Measurements from ENCODE around the gene TIMM29. TPM values are rescaled to one million over a fixed set of nuclear protein-coding genes. Genes with fewer than 3 reads are reported as not detected.

The TIMM29 gene
- total RNA-seq = 12.4 TPM
- long read RNA-seq, transcript TIMM29-201 (2 exons, 1,425 nt) = major isoform, 23 of 25 reads
- long read RNA-seq, partial matches to known transcripts = 1 of 25 reads
- long read RNA-seq, other reads (novel, unspliced or antisense) = 1 of 25 reads

DNA sequence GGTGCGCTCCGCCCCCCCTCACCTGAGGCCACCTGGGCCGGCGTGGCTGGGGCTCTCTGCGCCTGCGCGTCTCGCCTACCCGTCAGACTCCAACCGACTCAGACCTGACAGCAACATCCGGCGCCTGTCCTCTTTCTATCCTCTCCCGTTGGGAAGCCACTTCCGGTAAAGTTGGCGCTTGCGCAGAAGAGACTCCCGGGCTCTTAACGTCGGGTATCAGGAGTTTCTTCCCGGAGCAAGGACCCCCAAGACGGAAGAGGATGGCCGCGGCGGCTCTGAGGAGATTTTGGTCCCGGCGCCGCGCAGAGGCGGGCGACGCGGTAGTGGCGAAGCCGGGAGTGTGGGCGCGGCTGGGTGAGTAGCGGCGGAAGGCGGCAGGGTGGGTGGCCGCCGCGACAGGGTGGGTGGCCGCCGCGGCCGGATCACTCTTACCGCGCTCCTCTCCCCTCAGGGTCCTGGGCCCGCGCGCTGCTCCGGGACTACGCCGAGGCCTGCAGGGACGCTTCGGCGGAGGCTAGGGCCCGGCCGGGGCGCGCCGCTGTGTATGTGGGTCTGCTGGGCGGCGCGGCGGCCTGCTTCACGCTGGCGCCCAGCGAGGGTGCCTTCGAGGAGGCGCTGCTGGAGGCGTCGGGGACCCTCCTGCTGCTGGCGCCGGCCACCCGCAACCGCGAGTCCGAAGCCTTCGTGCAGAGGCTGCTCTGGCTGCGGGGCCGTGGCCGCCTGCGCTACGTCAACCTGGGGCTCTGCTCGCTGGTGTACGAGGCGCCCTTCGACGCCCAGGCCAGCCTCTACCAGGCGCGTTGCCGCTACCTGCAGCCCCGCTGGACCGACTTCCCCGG is at the start of gene TIMM29, which contains the start of gene YIPF2:
TSS of gene TIMM29 (plus strand) at position 249 of the 839 bp plus-strand sequence. CDS start at position 261, 12 bp downstream.
TSS of gene YIPF2 (minus strand) at position 77 of the 839 bp plus-strand sequence. CDS start 229 bp downstream, outside the sequence.
- Histone ChIP-seq H3K9me3 (replicated peaks) (no peaks in the 10 kb centered on the region), H3K4me3 (peak within 1 kb of the TSS; percentile 100), H3K4me1 (peaks cover 39% of the 10 kb centered on the region), H3K27ac (replicated peaks) (peak within 1 kb of the TSS; percentile 92), H3K36me3 (peaks cover 33% of the 10 kb centered on the region), H3K27me3 (ENCODE audit: low read depth) (no peaks in the 10 kb centered on the region)
- DNase-seq = peak; percentile 95
- TF ChIP-seq, protein P1, sequence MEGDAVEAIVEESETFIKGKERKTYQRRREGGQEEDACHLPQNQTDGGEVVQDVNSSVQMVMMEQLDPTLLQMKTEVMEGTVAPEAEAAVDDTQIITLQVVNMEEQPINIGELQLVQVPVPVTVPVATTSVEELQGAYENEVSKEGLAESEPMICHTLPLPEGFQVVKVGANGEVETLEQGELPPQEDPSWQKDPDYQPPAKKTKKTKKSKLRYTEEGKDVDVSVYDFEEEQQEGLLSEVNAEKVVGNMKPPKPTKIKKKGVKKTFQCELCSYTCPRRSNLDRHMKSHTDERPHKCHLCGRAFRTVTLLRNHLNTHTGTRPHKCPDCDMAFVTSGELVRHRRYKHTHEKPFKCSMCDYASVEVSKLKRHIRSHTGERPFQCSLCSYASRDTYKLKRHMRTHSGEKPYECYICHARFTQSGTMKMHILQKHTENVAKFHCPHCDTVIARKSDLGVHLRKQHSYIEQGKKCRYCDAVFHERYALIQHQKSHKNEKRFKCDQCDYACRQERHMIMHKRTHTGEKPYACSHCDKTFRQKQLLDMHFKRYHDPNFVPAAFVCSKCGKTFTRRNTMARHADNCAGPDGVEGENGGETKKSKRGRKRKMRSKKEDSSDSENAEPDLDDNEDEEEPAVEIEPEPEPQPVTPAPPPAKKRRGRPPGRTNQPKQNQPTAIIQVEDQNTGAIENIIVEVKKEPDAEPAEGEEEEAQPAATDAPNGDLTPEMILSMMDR (IDR thresholded peaks at IDR 0.05; ENCODE audit: borderline replicate concordance) = no peak
- intact Hi-C loops (cut with micrococcal nuclease) = no loop called here

DNA sequence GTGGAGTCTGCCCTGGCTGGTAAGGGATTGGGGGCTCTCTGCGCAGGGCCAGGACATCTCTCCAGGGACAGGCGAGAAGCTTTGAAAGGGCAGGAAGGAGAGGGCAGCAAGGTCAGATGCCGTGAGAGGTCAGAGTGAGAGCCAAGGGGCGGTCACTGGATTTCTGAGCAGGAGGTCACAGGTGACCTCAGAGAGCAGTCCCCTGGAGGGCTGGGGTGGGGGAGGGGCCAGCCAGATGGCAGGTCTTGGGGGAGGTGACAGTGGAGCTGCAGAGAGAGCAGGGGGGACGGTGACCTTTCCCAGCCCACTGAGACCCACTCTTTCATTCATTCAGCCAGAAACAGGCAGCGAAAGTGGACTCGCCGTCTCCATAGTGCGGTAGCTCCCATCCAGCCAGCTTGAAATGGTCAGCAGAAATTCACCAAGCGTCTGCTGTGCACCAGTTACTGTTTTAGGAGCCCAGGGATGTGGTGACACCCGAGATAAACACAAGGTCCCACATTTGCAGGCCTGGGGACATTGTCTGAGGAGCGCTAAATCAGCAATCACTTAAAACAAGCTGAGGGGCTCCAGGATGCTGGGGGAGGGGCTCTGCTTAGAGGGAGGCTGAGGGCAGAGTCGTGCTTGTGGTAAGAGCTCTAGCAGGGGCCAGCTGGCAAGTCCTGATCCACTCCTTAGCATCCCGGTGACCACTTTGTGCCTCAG is 47.1 kb upstream of the TIMM29 start:
- peak overlapping the region; percentile 23 for H3K4me3 ChIP-seq
- TF ChIP-seq, protein P1 (IDR thresholded peaks at IDR 0.05; ENCODE audit: borderline replicate concordance) = no peak
- no peaks in the 10 kb centered on the region for H3K9me3 ChIP-seq (replicated peaks)
- peak overlapping the region; percentile 78 for H3K27ac ChIP-seq (replicated peaks)
- DNase-seq = no peak
- H3K36me3 ChIP-seq = no peaks in the 10 kb centered on the region
- intact Hi-C loops (cut with micrococcal nuclease) = no loop called here
- H3K4me1 ChIP-seq = peaks cover 78% of the 10 kb centered on the region
- H3K27me3 ChIP-seq (ENCODE audit: low read depth) = no peaks in the 10 kb centered on the region

DNA sequence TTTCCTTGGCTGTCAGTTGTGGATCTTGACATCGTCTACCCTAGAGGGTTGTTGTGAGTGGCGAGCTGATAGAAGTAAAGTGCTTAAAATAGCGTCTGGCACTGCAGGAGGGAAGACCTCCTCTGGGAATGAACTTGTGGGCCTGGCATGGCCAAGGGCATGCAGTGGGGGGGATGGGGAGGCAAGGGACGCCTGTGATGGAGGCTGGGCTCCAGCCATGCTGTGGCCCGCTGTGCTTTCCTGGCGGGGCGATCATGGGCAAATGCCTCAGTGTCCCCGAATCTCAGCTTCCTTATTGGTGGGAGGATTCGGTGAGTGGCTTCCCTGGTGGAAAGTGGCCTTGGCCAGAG is 46.5 kb upstream of the TIMM29 start:
- peak; percentile 48 for DNase-seq
- H3K4me1 ChIP-seq = peaks cover 78% of the 10 kb centered on the region
- intact Hi-C loops (cut with micrococcal nuclease) = no loop called here
- no peaks in the 10 kb centered on the region for H3K9me3 ChIP-seq (replicated peaks)
- H3K36me3 ChIP-seq = no peaks in the 10 kb centered on the region
- peak overlapping the region; percentile 23 for H3K4me3 ChIP-seq
- TF ChIP-seq, protein P1 (IDR thresholded peaks at IDR 0.05; ENCODE audit: borderline replicate concordance) = no peak
- no peaks in the 10 kb centered on the region for H3K27me3 ChIP-seq (ENCODE audit: low read depth)
- H3K27ac ChIP-seq (replicated peaks) = peak overlapping the region; percentile 78

DNA sequence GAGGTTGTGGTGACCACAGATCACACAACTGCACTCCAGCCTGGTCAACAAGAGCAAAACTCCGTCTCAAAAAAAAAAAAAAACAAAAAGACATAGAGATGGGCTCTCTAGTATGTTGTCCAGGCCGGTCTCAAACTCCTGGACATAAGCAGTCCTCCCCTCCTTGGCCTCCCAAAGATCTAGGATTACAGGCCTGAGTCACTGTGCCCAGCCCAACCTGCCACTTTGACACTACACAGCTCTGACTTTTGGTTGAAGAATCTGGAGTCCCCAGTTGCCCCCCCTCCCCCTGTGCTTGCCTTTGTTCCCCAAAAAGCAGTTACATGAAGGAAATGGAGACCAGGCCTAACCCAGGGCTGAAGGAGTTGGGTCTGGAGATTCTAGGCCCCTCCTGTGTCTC is 44.3 kb upstream of the TIMM29 start:
- TF ChIP-seq, protein P1 (IDR thresholded peaks at IDR 0.05; ENCODE audit: borderline replicate concordance) = no peak
- Histone ChIP-seq H3K4me3 (no peak overlapping the region), H3K27ac (replicated peaks) (no peak overlapping the region), H3K36me3 (no peaks in the 10 kb centered on the region), H3K9me3 (replicated peaks) (no peaks in the 10 kb centered on the region), H3K4me1 (peaks cover 70% of the 10 kb centered on the region), H3K27me3 (ENCODE audit: low read depth) (no peaks in the 10 kb centered on the region)
- intact Hi-C loops (cut with micrococcal nuclease) = no loop called here
- no peak for DNase-seq
